Activated naive CD4-positive, alpha-beta T cell treated with anti-CD3 and anti-CD28 coated beads, Interleukin-2, amount 50 U/mL, for 24 hours (primary cell): ENCODE data around the gene TDP2.
A peak's percentile ranks its signal among the peaks of the same experiment; 100 is the strongest.
"Not testable (repeated sequence)": the region's sequence is repeated elsewhere in the genome, so short reads cannot be mapped to it uniquely, and the experiment has no call there.

ENCODE experiments used
- H3K27ac Mint-ChIP-seq: one replicate; pipeline ENCODE4 v1.8.0; 2021; ENCODE audit warnings: mild to moderate bottlenecking, mixed read lengths
- H3K27me3 Mint-ChIP-seq: one replicate; pipeline ENCODE4 v1.8.0; 2021; ENCODE audit warnings: mixed read lengths
- H3K36me3 Mint-ChIP-seq: one replicate; pipeline ENCODE4 v1.8.0; 2021; ENCODE audit warnings: mixed read lengths
- H3K4me1 Mint-ChIP-seq: one replicate; pipeline ENCODE4 v1.8.0; 2021; ENCODE audit warnings: mixed read lengths
- H3K4me3 Mint-ChIP-seq: one replicate; pipeline ENCODE4 v1.8.0; 2021; ENCODE audit warnings: mild to moderate bottlenecking, mixed read lengths
- H3K9me3 Mint-ChIP-seq: one replicate; pipeline ENCODE4 v1.8.0; 2021; ENCODE audit warnings: mixed read lengths

Gene TDP2

DNA sequence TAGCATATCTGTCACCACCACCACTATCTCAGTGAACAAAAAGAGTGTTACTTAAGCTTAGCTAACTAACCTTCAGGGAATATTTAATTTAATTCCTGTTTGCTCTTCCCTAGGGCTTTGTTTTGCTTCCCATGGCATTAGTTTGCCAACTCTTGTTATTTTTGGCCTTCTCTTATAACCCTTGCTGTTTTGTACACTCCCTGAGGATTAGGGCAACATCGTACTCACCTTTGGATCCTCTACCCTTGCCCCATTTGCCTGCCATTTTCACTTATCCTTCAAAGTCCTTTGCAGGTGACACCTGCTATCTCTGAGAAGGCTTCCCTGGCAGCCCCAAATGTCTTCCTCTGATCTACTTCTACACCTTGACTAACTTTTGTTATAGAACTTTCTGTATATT lies 23.9 kb upstream of the TDP2 start:
- no peak overlapping the region for H3K27ac Mint-ChIP-seq
- H3K4me3 Mint-ChIP-seq = no peak overlapping the region
- peaks cover 5% of the 10 kb centered on the region for H3K36me3 Mint-ChIP-seq
- no peaks in the 10 kb centered on the region for H3K9me3 Mint-ChIP-seq
- peaks cover 27% of the 10 kb centered on the region for H3K4me1 Mint-ChIP-seq
- H3K27me3 Mint-ChIP-seq = no peaks in the 10 kb centered on the region

DNA sequence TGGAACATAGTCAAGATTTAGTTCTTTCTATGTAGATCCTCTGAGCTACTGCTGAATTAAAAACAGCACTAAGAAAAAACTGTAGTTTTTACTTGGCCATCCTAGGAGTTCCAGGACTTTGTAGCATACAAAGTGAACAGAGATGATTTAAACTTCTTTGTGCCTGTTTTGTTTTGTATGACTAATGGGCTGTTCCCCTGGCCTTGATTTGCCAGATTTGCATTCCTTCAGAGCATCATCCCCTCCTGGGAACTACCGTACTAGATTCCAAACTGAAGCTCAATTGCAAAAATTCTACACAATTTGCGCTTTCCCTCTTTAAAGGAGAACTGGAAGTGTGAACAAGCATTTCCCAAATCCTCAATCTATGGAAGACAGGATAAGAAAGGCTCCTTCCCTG lies 23.3 kb upstream of the TDP2 start:
- Mint-ChIP-seq H3K27ac (no peak overlapping the region), H3K27me3 (no peaks in the 10 kb centered on the region), H3K4me1 (peaks cover 24% of the 10 kb centered on the region), H3K4me3 (no peak overlapping the region), H3K36me3 (peaks cover 5% of the 10 kb centered on the region), H3K9me3 (no peaks in the 10 kb centered on the region)

DNA sequence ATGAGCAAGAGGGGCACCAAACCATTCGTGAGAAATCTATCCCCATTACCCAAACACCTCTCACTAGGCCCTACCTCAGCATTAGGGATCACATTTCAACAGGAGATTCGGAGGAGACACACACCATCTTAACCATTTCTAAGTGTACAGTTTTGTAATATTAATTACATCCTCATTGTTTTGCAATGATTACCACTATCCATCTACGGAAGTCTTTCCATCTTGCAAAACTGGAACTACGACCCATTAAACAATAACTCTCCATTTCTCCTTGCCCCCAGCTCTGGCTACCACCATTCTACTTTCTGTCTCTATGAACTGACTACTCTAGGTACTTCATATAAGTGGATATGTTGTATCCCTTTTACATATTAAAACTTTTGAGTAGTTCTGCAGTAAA lies 20.2 kb upstream of the TDP2 start:
- no peak overlapping the region for H3K27ac Mint-ChIP-seq
- peaks cover 14% of the 10 kb centered on the region for H3K4me1 Mint-ChIP-seq
- no peaks in the 10 kb centered on the region for H3K27me3 Mint-ChIP-seq
- H3K4me3 Mint-ChIP-seq = no peak overlapping the region
- H3K9me3 Mint-ChIP-seq = no peaks in the 10 kb centered on the region
- peaks cover 5% of the 10 kb centered on the region for H3K36me3 Mint-ChIP-seq

DNA sequence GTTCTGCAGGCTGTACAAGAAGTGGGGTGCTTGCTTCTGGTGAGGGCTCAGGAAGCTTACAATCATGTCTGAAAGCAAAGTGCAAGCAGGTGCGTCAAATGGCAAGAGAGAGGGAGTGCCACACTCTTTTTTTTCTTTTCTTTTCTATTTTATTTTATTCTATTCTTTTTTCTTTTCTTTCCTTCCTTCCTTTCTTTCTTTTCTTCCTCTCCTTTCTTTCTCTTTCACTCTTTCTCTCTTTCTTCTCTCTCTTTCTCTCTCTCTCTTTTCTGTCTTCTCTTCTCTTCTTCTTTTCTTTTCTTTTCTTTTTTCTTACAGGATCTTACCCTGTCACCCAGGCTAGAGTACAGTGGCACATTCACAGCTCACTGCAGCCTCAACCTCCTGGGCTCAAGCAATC lies 19.7 kb upstream of the TDP2 start:
- H3K4me1 Mint-ChIP-seq = peaks cover 9% of the 10 kb centered on the region

DNA sequence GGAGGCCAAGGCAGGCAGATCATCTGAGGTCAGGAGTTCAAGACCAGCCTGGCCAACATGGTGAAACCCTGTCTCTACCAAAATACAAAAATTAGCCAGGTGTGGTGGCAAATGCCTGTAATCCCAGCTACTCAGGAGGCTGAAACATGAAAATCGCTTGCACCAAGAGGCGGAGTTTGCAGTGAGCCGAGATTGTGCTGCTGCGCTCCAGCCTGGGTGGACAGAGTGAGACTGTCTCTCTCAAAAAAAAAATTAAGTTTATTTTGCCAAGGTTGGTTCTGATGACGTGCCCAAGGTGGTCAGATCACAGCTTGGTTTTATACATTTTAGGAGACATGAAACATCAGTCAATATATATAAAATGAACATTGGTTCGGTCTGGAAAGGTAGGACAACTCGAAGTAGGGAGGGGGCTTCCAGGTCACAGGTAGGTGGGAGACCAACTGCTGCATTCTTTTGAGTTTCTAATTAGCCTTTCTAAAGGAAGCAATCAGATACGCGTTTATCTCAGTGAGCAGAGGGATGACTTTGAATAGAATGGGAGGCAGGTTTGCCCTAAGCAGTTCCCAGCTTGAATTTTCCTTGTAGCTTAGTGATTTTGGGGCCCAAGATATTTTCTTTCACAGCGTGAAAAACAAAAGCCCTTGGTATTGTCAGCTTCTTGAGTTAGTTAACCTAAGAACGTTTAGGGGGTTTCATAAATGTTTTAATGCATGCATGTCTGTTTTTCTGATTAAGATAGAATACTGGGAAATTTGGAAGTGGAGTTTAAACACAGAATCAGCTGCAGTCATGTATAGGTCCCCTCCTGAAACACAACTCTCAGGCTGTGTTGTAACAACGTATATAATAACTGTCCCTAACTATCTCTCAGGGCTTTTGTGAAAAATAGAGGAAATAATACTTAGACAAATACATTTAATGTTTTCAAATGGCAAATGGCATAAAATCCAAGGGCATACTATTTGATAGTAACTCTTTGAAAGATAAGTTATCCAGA lies 16.9 kb upstream of the TDP2 start:
- peaks cover 9% of the 10 kb centered on the region for H3K36me3 Mint-ChIP-seq
- no peak overlapping the region for H3K27ac Mint-ChIP-seq
- no peaks in the 10 kb centered on the region for H3K9me3 Mint-ChIP-seq
- H3K4me1 Mint-ChIP-seq = no peaks in the 10 kb centered on the region
- H3K4me3 Mint-ChIP-seq = no peak overlapping the region
- no peaks in the 10 kb centered on the region for H3K27me3 Mint-ChIP-seq

More for the DNA sequence above, 19.7 kb upstream of the TDP2 start:
- Mint-ChIP-seq H3K27ac (peak overlapping the region; percentile 2), H3K36me3 (peaks cover 8% of the 10 kb centered on the region), H3K27me3 (no peaks in the 10 kb centered on the region), H3K4me3 (no peak overlapping the region), H3K9me3 (no peaks in the 10 kb centered on the region)

DNA sequence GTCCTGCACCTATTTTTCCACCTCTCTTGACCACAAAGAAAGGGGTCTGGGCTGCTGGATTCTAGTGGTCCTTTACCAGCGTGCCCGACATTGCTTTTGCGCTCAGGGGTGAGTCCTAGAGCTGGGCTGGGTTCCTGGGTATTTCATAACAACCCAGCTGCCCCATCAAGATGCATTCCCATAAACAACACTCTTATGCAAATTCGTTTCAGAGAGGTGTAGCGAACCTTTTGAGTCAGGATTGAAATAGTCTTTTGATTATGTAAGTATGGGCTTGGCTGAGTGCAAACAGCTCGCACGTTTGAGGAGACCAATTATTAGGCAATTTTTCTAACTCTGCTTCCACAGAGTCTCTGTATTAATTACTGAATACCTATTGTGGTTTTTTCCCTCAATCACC lies 13.9 kb upstream of the TDP2 start:
- Mint-ChIP-seq H3K27me3 (no peaks in the 10 kb centered on the region), H3K36me3 (peaks cover 4% of the 10 kb centered on the region), H3K9me3 (no peaks in the 10 kb centered on the region), H3K27ac (no peak overlapping the region), H3K4me1 (no peaks in the 10 kb centered on the region), H3K4me3 (no peak overlapping the region)

DNA sequence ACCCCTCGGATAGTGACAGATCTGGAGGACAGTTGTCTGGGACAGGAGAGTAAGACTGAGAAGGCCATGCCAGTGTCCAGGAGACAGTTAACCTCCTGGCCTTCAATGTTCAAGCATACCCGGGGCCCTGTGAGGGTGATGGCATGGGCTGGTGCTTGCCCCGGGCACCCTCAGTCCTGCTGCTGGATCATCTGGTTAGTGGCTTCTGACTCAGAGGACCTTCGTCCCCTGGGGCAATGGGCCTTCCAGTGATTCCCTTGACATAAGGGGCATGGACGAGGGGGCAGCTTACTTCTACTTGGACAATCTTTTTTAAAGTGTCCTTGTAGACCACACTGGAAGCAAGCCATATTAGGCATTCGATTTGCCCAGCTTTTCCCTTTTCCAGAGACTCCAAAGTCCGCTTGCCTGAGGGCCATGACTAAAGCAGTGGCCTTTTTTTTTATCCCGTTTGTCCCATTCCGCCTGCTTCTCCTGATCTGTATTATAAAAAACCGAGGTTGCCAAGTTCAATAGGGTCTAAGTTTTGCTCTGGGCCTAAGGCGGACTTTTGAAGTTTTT lies 12.2 kb upstream of the TDP2 start:
- H3K4me3 Mint-ChIP-seq, H3K27me3 Mint-ChIP-seq, H3K36me3 Mint-ChIP-seq, H3K9me3 Mint-ChIP-seq, H3K27ac Mint-ChIP-seq, H3K4me1 Mint-ChIP-seq: not testable (repeated sequence)

DNA sequence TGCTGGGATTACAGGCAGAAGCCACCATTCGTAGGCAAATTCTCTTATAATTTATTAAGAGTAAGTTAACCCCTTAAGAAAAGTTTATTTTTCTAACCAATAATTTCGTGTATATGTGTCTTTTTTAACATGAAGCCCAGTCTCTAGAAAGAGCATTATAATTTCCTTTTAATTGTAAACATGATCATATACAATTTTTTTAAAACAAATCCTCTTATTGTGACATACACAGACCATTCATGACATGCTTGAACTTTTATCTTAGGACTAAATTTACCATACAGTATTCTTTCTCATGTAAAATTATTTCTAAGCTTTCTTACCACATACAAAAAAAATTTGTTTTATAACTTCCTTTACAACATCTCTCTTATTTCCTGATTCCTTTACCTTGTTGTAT lies 6.9 kb upstream of the TDP2 start:
- Mint-ChIP-seq H3K4me3 (no peak overlapping the region), H3K27ac (no peak overlapping the region), H3K27me3 (no peaks in the 10 kb centered on the region), H3K36me3 (peaks cover 12% of the 10 kb centered on the region), H3K4me1 (peaks cover 6% of the 10 kb centered on the region), H3K9me3 (no peaks in the 10 kb centered on the region)

DNA sequence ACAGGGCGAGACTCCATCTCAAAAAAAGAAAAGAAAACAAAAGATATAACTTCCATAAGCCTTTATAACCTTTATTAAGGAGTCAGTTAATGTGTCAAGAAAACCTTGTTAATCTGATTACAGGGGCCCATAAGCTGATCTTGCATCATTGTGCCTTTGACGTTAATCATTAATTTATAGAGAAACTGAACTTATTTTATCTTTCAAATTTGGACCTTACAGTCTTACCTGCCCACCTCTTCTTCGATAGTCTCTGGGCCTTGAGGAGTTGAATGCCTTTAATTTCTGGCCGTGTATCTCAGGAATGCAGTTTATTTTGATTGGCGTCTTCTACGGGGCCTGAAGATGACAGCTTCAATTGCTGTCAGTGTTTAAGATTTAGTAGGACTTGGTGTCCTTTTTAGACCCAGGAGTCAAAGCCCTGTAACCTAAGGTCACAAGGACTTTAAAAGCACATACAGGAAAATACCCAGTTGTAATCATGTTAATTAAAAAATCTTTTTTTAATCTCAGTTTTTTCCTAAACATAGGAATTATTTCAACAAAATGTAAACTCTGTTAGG lies 6.0 kb upstream of the TDP2 start:
- Mint-ChIP-seq H3K27ac (no peak overlapping the region), H3K36me3 (peaks cover 12% of the 10 kb centered on the region), H3K9me3 (no peaks in the 10 kb centered on the region), H3K4me3 (no peak overlapping the region), H3K27me3 (no peaks in the 10 kb centered on the region), H3K4me1 (peaks cover 8% of the 10 kb centered on the region)

DNA sequence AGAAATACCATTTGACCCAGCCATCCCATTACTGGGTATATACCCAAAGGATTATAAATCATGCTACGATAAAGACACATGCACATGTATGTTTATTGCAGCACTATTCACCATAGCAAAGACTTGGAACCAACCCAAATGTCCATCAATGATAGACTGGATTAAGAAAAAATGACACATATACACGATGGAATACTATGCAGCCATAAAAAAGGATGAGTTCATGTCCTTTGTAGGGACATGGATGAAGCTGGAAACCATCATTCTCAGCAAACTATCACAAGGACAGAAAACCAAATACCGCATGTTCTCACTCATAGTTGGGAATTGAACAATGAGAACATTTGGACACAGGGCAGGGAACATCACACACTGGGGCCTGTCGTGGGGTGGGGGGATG lies 4.4 kb upstream of the TDP2 start:
- not testable (repeated sequence) for H3K27me3 Mint-ChIP-seq, H3K4me3 Mint-ChIP-seq, H3K9me3 Mint-ChIP-seq, H3K27ac Mint-ChIP-seq
- H3K36me3 Mint-ChIP-seq = peaks cover 14% of the 10 kb centered on the region
- peaks cover 18% of the 10 kb centered on the region for H3K4me1 Mint-ChIP-seq

DNA sequence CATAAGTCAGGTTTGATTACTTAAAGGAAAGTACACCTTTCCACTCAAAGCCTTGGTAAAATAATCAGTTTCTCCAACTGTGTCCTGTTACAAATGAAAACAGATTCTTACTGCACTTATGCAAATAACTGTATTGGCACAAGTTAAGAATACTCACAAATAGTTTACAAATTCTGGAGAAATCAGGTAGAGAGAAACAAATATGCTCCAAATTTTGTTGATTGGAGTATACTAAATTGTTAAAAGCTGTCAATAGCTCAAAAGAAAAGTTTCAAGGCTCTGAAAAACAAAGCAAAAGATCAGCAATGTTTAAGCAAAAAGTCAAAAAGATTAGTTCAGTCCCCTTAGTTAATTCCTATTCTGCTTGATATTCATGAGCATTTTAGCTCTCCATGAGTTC lies 3.8 kb upstream of the TDP2 start:
- H3K36me3 Mint-ChIP-seq = peaks cover 14% of the 10 kb centered on the region
- H3K4me3 Mint-ChIP-seq, H3K9me3 Mint-ChIP-seq, H3K27ac Mint-ChIP-seq, H3K27me3 Mint-ChIP-seq: not testable (repeated sequence)
- peaks cover 23% of the 10 kb centered on the region for H3K4me1 Mint-ChIP-seq

DNA sequence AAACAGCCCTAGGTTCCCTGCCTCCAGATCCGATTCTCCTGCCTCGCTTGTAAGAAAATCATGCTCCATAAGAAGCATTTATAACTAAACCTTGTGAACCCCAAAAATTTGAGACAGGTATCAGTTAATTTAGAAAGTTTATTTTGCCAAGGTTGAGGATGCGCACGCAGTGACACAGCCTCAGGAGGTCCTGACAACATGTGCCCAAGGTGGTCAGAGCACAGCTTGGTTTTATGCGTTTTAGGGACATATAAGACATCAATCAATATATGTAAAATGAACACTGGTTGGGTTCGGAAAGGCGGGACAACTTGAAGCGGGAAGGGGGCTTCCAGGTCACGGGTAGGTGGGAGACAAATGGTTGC lies 2.3 kb upstream of the TDP2 start:
- Mint-ChIP-seq H3K4me3 (peak overlapping the region; percentile 68), H3K36me3 (peaks cover 14% of the 10 kb centered on the region), H3K27ac (no peak overlapping the region), H3K9me3 (no peaks in the 10 kb centered on the region), H3K27me3 (no peaks in the 10 kb centered on the region), H3K4me1 (peaks cover 38% of the 10 kb centered on the region)

DNA sequence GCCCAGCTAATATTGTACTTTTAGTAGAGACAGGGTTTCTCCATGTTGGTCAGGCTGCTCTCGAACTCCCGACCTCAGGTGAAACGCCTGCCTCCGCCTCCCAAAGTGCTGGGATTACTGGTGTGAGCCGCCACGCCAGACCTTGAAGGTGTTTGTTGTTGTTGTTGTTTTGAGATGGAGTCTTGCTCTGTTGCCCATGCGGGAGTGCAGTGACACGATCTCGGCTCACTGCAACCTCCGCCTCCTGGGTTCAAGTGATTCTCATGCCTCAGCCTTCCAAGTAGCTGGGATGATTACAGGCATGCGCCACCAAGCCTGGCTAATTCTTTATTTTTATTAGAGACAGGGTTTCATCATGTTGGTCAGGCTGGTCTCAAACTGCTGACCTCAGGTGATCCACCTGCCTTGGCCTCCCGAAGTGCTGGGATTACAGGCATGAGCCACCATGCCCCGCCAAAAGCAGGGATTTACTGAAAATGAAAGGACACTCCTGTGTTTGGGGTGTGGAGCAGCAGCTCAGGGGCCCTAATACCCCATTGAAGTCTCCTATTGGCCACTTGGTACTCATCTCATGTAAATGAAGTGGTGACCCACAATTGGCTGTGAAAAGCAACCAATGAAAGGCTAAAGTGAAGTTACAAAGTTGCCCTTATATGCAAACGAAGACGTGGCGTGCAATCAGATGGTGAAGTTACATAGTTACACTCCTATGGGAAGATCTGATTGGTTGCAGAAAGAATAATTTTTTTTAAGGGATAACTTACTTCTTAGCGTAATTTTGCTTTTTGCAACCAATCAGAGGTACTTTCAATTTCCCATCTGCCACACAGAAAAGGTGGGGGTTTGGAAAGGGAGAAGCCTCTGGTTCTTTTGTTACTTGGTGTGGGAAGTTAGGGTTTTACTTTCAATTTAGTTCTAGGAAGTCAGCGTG lies 1.6 kb upstream of the TDP2 start:
- Mint-ChIP-seq H3K36me3 (peaks cover 14% of the 10 kb centered on the region), H3K4me3 (peak overlapping the region; percentile 100), H3K4me1 (peaks cover 45% of the 10 kb centered on the region)
- not testable (repeated sequence) for H3K9me3 Mint-ChIP-seq, H3K27me3 Mint-ChIP-seq, H3K27ac Mint-ChIP-seq

DNA sequence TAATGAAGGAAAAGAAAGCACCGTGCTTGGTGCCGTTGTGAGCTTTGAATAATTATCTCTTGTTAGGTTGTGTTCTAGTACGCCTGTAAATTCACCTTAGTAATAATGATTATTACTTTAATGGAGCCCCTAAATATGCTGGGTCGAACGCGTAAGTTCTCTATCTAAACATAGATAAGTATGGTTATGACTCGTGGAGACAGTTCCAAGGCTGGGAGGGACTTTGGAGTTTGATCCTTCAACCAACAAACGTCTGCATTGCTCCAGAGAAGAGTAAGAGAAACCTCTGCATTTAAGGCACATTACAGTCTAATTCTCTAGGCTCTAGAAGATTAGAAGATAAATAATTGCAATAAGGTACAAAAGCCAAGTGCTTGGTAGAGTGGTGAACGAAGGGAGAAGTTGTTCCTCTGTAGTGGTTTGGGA lies 692 bp upstream of the TDP2 start:
- no peaks in the 10 kb centered on the region for H3K9me3 Mint-ChIP-seq
- peaks cover 16% of the 10 kb centered on the region for H3K36me3 Mint-ChIP-seq
- peaks cover 53% of the 10 kb centered on the region for H3K4me1 Mint-ChIP-seq
- no peaks in the 10 kb centered on the region for H3K27me3 Mint-ChIP-seq
- H3K27ac Mint-ChIP-seq = peak overlapping the region; percentile 98
- H3K4me3 Mint-ChIP-seq = peak overlapping the region; percentile 100

DNA sequence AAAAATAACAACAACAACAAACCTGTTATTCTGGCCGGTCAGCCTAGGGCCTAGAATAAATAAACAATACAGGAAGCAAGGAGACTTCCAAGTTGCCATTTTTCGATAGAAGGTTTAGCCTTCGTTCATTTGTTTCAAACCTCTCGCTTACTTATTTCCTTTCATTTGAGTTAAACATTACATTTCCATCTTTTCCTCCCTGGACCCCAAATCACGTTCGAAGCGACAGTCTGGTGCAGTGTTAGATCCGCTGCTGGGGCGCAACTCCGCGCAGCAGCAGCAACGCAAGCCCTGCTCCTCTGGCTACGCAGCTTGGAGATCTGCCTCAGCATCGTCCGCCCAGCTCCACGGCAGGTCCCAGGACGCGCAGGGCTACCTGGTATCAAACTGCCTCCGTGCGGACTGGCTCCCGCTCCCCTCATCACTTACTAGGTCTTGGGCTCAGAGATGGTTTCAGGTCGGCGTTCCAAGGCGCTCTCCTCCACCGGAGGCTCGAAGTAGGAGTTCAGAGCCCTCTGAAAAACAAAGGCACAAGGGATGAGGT lies 530 bp downstream of the TDP2 start:
- Mint-ChIP-seq H3K4me1 (peaks cover 62% of the 10 kb centered on the region), H3K27ac (peak overlapping the region; percentile 98), H3K27me3 (no peaks in the 10 kb centered on the region), H3K36me3 (peaks cover 23% of the 10 kb centered on the region), H3K9me3 (no peaks in the 10 kb centered on the region), H3K4me3 (peak overlapping the region; percentile 100)
